Effector CD4-positive, alpha-beta T cell (primary cell): Measurements from ENCODE around the gene GNAI2.
"Not testable (repeated sequence)": the region's sequence is repeated elsewhere in the genome, so short reads cannot be mapped to it uniquely, and the experiment has no call there.

Experiments
- DNase-seq: peaks from one replicate; pipeline ENCODE4 v3.0.0-alpha.2; 2020

Gene GNAI2

GRCh38 chr3:50265571-50265970 is 29.6 kb downstream of the GNAI2 start:
- DNase-seq = no peak

- no peak for DNase-seq
Observed at GRCh38 chr3:50266017-50266416, 30.0 kb downstream of the GNAI2 start.

GRCh38 chr3:50266836-50267235 is 30.8 kb downstream of the GNAI2 start:
- no peak for DNase-seq

GRCh38 chr3:50267280-50267913 is 31.4 kb downstream of the GNAI2 start:
- DNase-seq = no peak

GRCh38 chr3:50268276-50268675 is 32.3 kb downstream of the GNAI2 start:
- no peak for DNase-seq

GRCh38 chr3:50268703-50269451 is 32.9 kb downstream of the GNAI2 start, which contains the start of gene SEMA3B:
TSS of gene SEMA3B (plus strand) at chr3:50269147. CDS start at chr3:50269241, 94 bp downstream.
- no peak for DNase-seq

- no peak for DNase-seq
Observed at GRCh38 chr3:50269460-50269859, 33.5 kb downstream of the GNAI2 start.

GRCh38 chr3:50269977-50270413 is 34.0 kb downstream of the GNAI2 start:
- no peak for DNase-seq

GRCh38 chr3:50270422-50271224 is 34.6 kb downstream of the GNAI2 start:
- no peak for DNase-seq

- DNase-seq = no peak
Observed at GRCh38 chr3:50271314-50271936, 35.4 kb downstream of the GNAI2 start.

GRCh38 chr3:50272538-50272910 is 36.5 kb downstream of the GNAI2 start:
- DNase-seq = not testable (repeated sequence)

- peak; percentile 83 for DNase-seq
Observed at GRCh38 chr3:50272911-50273688, 37.1 kb downstream of the GNAI2 start.

GRCh38 chr3:50273689-50274065 is 37.7 kb downstream of the GNAI2 start:
- DNase-seq = no peak

GRCh38 chr3:50274371-50275104 is 38.5 kb downstream of the GNAI2 start:
- peak; percentile 63 for DNase-seq

GRCh38 chr3:50275141-50275995 is 39.4 kb downstream of the GNAI2 start:
- no peak for DNase-seq

- DNase-seq = no peak
Observed at GRCh38 chr3:50275996-50276761, 40.2 kb downstream of the GNAI2 start.

- no peak for DNase-seq
Observed at GRCh38 chr3:50276762-50277101, 40.7 kb downstream of the GNAI2 start.

- no peak for DNase-seq
Observed at GRCh38 chr3:50278123-50278879, 42.3 kb downstream of the GNAI2 start.

GRCh38 chr3:50278880-50279224 is 42.8 kb downstream of the GNAI2 start, which contains the start of gene LSMEM2:
TSS of gene LSMEM2 (plus strand) at chr3:50279087. CDS start at chr3:50279114, 27 bp downstream.
- DNase-seq = no peak
